Measurements from ENCODE around the gene SLC44A4. TPM values are rescaled to one million over a fixed set of nuclear protein-coding genes. Genes with fewer than 3 reads are reported as not detected.
A peak's percentile ranks its signal among the peaks of the same experiment; 100 is the strongest.
"Not testable (repeated sequence)": the region's sequence is repeated elsewhere in the genome, so short reads cannot be mapped to it uniquely, and the experiment has no call there.

The SLC44A4 gene
- total RNA-seq, result not detected
- long read RNA-seq, result 0 reads

DNA sequence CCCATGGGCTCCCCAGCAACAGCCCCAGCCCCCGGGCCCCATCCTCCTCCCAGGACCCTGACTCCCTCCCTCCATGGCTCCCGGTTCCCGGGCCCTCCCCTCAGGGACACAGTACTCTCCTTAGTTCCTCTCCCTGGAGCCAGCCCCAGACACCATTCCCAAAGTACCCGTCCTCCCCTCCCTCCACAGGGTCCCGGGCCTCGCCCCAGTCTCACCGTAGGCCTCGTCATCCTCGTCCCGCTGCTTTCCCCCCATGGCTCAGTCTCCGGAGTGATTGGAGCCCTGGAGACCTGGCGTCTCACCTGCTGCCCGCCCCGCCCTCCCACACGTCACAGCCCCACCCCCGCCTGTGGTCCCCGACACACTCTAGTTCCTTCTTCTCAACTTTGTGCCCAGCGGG is at the start of gene SLC44A4:
SLC44A4 (minus strand) TSS at position 272 of the 400 bp plus-strand sequence; CDS start at position 255, 17 bp downstream.
- no peak for DNase-seq

DNA sequence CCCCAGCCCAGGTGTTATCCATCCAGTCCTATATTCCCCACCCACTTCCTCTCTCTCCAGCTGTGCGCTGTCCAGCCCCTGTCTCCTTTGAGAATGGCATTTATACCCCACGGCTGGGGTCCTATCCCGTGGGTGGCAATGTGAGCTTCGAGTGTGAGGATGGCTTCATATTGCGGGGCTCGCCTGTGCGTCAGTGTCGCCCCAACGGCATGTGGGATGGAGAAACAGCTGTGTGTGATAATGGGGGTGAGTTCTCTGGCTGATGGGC is 49.8 kb upstream of the SLC44A4 start:
- DNase-seq (no peak), ATAC-seq (no peak)
- intact Hi-C loops (cut with micrococcal nuclease), result no loop called here

More for the DNA sequence above, at the start of gene SLC44A4:
- intact Hi-C loops (cut with micrococcal nuclease), result no loop called here
- no peak for ATAC-seq

DNA sequence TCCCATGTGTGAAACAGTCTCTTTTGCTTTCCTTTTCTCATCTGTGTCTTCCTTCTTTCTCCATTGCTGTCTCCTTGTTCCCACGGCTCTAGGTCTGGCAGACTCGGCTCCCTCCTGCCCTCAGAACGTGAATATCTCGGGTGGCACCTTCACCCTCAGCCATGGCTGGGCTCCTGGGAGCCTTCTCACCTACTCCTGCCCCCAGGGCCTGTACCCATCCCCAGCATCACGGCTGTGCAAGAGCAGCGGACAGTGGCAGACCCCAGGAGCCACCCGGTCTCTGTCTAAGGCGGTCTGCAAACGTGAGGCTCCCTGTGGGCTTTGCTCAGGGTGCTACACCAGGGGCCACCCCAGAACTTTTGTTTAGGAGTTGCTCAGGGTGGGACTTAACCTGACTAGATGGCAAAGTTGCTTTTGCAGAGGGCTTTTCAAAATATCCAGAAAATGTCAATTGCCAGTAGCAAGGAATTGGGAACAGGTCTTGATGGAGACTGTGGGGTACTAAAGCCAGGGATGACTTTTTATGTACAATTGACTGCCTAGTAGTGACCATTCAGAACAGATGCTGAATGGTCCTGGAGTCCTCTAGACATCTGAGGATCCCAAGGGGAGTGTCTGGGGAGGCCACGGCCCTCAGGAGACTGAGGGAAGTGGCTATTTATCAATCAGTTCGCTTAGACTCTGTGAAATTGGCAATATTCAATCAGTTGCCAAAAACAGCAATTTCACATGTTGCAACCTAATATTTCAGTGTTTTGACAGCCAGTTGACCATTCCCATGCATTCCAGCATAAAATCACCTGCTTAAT is 49.3 kb upstream of the SLC44A4 start:
- DNase-seq (no peak), ATAC-seq (no peak)

DNA sequence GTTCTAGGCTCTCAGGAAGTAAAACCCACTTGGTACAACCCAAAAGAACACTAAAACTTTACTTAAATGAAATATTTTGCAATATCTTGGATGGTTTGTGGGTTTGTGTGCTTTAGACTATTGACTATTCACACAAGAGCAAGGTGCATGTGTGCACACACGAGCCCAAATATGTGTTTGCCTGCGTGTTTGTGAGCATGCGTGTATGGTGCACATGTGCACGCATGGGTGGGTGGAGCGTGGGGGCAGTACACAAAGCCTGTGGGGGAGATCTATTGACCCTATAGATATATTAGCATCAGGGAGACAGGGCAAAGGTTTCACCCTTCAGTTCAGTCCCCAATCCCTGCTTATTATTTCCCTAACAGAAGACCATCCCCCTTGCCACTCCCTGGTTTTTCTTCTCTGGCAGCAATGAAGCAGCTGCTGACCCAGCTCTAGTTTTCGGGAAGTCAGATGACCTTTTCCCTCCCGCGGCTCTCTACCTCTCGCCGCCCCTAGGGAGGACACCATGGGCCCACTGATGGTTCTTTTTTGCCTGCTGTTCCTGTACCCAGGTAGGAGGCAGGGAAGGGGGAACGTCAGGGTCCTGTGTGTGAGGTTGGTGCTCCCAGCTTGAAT is 48.6 kb upstream of the SLC44A4 start, which contains the start of gene C2:
C2 (plus strand) TSS at position 476 of the 621 bp plus-strand sequence; CDS start at position 512, 36 bp downstream.
- DNase-seq, result no peak
- intact Hi-C loops (cut with micrococcal nuclease), result no loop called here
- peak; percentile 25 for ATAC-seq

More for the DNA sequence above, 49.3 kb upstream of the SLC44A4 start:
- intact Hi-C loops (cut with micrococcal nuclease), result no loop called here

DNA sequence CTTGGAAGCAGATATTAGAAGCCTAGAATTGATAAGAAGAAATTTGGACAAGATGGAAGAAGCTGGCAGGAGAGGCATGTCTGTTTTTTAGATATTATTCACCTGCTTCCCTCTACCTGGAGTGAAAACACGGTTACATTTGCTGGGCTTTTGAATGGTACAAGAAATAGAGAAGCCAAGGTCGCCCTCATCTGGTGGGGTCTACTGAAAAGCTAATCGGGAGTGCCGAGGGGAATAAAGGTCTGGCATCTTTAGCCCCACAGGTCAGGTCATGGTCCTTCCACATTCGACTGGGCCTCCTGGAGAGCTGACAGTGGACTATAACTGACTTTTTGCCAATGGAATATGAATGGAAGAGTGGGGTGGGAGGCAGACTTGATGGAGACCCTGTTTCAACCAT is 44.1 kb upstream of the SLC44A4 start:
- intact Hi-C loops (cut with micrococcal nuclease), result no loop called here
- ATAC-seq (no peak), DNase-seq (no peak)

DNA sequence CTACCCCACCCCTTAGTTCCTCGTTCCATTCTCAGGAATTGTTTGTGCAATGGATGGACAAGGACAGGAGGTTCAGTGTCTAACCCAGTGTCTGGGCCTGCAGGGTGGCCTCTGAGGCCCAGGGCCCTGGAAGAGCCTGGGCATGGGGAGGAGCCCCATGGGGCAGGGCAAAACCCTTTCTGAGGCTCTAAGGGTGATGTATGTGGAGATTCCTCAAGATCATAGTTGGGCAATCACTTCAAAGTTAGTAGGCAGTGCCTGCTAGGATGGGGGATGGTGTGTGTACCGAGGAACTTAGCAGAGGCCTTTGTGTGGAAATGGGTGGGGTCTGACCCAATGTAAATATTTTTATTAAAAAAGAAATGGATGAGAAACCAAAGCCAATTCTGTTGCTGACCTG is 42.0 kb upstream of the SLC44A4 start:
- DNase-seq (no peak), ATAC-seq (no peak)
- intact Hi-C loops (cut with micrococcal nuclease), result no loop called here

DNA sequence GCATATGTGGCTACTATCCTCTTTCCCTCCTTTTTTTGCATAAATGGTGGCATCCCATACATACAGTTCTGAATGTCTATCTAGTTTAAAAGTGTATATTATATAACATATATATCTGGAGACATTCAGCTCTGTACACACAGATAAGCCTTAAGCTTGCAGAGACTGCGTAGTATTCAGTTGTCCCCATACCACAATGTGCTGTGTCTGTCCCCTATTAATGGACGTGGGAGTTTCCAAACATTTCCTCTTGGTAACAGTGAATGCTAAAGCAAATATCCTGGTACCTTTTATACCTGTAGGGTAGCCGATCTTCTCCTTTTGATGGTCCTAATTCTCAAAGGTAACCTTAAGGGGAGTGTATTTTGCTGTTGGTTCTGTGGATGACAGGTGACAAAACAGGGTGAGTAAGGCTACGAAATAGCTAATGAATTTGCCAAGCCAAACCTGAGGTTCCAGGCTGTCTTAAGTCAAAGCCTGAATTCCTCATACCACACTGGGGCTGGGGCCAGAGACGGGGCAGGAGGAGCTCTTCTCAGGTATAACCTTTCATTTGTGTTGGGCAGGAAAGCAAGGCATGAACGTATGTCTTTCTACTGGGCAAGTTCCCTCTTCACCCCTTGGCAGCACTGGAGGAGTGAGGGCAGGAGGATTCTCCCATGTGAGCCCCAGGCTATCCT is 41.0 kb upstream of the SLC44A4 start:
- DNase-seq (no peak), ATAC-seq (no peak)
- intact Hi-C loops (cut with micrococcal nuclease), result no loop called here

DNA sequence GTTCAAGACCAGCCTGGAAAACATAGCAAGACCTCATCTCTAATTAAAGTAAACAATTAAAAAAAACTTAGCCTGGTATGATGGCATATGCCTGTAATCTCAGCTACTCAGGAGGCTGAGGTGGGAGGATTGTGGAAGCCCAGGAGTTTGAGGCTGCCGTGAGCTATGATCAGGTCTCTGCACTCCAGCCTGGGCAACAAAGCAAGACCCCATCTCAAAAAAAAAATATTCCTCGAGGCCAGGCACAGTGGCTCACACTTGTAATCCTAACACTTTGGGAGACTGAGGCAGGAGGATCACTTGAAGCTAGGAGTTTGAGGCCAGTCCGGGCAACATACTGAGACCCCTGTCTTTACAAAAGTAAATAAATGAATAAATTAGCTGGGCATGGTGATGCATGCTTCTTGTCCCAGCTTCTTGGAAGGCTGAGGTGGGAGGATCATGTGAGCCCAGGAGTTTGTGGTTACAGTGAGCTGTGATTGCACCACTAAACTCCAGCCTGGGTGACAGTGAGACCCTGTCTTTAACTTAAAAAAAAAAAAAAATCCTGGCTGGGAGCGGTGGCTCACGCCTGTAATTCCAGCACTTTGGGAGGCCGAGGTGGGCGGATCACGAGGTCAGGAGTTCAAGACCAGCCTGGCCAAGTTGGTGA is 39.4 kb upstream of the SLC44A4 start:
- ATAC-seq (no peak), DNase-seq (no peak)
- intact Hi-C loops (cut with micrococcal nuclease), result no loop called here

DNA sequence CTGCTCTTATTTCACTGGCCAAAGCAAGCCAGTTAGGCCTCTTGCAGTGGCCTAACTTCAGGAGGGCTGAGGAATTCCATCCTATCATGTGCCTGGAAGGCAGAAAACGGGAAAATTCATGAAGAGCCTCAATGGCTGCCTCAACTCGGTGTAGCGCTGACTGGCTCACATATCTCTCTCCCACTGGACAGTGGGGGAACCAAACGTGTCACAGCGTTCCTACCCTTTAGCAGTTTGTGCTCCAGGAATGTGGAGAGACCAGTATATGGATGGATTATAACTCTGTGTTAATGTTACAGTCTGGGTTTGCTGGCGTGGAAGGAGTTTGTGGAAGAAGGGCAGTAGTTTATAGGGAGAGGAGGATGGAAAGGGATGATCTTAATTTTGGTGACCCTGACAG is 37.0 kb upstream of the SLC44A4 start:
- ATAC-seq, result no peak
- intact Hi-C loops (cut with micrococcal nuclease), result no loop called here

DNA sequence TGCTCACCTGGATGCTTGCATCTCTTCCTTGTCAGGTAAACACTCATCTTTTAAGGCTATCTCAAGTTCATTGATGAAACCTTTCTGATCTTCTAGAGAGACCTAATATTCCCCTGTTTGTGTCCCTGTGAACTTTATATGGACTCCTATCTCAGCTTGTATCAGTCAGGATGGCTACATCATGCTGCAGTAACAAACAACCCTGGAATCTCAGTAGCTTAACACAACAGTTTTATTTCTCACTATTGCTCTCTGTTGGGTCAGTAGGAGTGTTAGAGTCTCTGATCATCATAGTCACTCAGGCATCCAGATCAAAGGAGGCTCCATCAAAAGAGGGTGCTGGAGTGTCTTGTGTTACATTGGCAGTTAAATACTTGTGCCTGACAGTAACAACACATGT is 36.6 kb upstream of the SLC44A4 start:
- DNase-seq, result no peak
- intact Hi-C loops (cut with micrococcal nuclease), result no loop called here
- ATAC-seq, result no peak

More for the DNA sequence above, 37.0 kb upstream of the SLC44A4 start:
- no peak for DNase-seq

DNA sequence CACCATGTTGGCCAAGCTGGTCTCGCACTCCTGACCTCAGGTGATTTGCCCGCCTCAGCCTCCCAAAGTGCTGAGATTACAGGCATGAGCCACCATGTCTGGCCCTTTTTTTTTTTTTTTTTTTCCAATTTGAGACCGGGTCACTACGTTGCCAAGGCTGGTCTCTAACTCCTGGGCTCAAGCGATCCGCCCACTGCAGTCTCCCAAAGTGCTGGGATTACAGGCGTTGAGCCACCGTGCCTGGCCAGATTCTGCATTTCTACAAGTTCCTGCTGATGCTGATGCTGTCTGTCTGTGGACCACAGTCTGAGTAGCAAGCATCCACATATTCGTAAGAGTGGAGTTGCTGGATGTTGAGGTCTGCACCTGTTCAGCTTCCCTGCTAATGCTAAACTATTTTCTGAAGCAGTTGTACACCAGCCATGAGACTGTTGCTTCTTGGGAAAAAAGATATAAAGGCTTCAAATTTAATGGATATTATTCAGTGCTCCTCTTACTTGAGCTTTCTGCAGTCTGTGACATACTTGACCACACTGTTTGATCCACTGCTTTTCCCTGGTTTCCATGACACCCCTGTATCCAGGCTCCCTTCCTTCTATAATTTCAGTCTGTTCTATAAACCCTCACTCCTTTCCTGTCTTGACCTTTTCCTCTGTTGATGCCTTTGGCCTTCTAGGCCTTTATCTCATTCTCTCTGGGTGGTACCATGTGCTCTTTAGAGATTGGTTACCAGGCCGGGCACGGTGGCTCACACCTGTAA is 33.2 kb upstream of the SLC44A4 start:
- DNase-seq (no peak), ATAC-seq (no peak)
- intact Hi-C loops (cut with micrococcal nuclease), result no loop called here

DNA sequence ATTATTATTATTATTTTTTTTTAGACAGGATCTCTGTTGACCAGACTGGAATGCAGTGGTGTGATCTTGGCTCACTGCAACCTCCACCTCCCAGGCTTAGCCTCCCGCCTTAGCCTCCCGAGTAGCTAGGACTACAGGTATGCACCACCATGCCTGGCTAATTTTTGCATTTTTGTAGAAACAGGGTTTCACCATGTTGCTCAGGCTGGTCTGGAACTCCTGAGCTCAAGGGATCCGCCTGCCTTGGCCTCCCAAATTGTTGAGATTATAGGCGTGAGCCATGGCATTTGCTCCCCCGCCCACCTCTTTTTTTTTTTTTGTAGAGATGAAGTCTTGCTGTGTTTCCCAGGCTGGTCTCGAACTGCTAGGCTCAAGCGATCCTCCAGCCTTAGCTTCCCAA is 30.5 kb upstream of the SLC44A4 start:
- intact Hi-C loops (cut with micrococcal nuclease); DNase-seq; ATAC-seq: not testable (repeated sequence)

DNA sequence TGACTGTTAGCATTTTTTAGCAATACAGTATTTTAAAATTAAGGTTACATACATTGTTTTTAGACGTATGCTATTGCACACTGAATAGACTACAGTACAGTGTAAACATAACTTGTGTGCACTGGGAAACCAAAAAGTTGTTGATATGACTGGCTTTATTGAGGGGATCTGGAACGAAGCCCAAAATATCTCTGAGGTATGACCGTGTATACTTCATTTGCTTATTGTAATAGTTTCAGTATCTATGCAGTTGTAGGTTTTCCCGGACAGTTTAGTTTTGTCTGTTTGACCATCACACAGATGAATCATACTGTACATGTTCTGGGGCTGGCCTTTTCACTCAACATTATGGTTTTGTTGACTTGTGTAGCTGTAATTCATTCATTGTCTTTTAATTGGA is 30.0 kb upstream of the SLC44A4 start:
- ATAC-seq, result no peak
- intact Hi-C loops (cut with micrococcal nuclease), result no loop called here
- DNase-seq, result no peak

DNA sequence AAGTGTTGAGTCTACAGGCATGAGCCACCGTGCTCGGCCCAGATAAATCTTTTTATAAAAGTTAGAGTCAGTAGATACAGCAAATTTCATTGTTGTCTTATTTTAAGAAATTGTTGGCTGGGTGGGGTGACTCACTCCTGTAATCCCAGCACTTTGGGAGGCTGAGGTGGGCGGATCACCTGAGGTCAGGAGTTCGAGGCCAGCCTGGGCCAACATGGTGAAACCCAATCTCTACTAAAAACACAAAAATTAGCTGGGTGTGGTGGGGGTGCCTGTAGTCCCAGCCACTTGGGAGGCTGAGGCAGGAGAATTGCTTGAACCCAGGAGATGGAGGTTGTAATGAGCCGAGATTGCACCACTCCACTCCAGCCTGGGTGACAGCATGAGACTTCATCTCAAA is 29.5 kb upstream of the SLC44A4 start:
- DNase-seq; ATAC-seq; intact Hi-C loops (cut with micrococcal nuclease): not testable (repeated sequence)

DNA sequence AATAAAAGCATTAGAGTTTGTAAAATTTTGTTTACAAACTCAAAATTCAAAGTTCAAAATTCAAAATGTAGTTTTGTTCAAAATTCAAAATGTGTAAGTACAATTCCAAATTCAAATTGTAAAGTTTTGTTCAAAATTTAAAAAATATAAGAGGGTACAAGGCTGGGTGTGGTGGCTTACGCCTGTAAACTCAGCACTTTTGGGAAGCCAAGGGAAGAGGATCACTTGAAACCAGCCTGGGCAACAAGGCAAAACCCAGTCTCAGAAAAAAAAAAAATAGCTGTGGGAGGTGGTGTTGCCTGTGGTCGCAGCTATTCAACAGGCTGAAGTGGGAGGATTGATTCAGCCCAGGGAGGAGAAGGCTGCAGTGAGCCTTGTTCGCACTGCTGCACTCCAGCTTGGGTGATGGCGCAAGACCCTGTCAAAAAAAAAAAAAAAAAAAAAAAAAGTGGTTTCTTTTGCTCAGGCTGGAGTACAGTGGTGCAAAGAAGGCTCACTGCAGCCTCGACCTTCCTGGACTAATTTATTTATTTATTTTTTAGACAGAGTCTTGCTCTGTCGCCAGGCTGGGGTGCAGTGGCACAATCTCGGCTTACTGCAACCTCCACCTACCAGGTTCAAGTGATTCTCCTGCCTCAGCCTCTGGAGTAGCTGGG is 28.5 kb upstream of the SLC44A4 start:
- ATAC-seq (peak; percentile 18), DNase-seq (no peak)
- intact Hi-C loops (cut with micrococcal nuclease), result no loop called here

DNA sequence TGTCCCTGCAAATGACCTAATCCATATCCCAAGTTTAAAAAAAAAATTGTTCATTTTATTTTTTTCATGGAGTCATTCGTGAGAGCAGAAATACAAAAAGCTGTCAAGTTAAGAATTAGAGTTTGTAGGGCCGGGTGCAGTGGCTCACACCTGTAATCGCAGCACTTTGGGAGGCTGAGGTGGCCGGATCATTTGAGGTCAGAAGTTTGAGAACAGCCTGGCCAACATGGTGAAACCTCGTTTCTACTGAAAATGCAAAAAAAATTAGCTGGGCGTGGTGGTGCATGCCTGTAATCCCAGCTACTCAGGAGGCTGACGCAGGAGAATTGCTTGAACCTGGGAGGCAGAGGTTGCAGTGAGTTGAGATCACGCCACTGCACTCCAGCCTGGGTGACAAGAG is 27.9 kb upstream of the SLC44A4 start:
- ATAC-seq; DNase-seq; intact Hi-C loops (cut with micrococcal nuclease): not testable (repeated sequence)

DNA sequence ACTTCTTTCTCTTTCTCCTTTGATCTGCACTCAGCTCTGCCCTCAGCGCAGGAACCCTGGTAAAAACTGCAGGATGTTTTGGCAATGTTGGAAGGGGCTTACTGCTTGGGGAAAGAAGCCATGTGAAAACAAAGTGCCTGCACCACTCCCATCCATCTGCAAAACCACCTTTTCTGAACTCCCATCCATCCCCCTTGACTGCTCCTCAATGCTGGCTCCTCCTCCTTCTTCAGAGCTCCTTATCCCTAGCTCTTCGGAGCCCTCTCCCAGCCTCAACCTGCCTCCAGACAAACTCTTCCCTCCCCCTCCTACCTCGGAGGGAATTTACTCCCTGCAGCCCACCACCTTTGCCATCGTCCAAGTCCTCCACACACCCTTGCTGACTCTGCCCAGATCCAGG is 27.3 kb upstream of the SLC44A4 start:
- ATAC-seq (no peak), DNase-seq (no peak)
- intact Hi-C loops (cut with micrococcal nuclease), result no loop called here

DNA sequence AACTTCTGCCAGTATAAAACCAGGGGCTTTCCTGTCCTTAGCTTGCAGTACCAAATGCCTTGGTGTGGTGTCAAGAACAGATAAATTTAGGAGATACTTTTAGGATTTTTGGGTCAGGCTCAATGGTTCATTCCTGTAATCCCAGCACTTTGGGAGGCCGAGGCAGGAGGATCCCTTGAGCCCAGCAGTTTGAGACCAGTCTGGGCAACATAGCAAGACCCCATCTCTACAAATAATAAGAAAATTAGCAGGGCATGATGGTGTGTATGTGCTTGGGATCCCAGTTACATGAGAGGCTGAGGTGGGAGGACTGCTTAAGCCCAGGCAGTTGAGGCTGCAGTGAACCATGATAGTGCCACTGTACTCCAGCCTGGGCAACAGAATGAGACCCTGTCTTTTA is 26.2 kb upstream of the SLC44A4 start:
- intact Hi-C loops (cut with micrococcal nuclease), result no loop called here
- ATAC-seq (no peak), DNase-seq (no peak)

DNA sequence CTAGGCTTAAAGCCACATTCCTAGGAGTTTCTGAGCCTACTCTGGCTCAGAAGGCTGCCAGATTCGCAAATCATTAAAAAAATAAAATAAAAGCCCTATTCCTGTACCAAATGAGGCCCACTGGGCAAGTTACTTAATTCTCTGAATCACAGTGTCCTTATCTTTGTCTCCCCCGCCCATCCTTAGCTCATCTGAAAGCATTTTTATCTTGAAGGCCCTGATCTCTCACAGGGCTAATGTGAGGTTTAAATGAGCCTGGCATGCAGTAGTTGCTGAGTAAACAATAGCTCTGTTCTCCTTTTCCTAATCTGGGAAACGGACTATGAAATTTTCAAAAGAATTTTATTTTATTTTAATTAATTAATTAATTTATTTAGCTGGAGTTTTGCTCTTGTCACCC is 25.2 kb upstream of the SLC44A4 start:
- no peak for DNase-seq
- intact Hi-C loops (cut with micrococcal nuclease), result no loop called here
- ATAC-seq, result no peak
